Measurements from ENCODE around the gene GAPDHS. TPM values are rescaled to one million over a fixed set of nuclear protein-coding genes. Genes with fewer than 3 reads are reported as not detected.

Gene GAPDHS
- total RNA-seq, 1 experiment from 2014 or later: not detected

DNA sequence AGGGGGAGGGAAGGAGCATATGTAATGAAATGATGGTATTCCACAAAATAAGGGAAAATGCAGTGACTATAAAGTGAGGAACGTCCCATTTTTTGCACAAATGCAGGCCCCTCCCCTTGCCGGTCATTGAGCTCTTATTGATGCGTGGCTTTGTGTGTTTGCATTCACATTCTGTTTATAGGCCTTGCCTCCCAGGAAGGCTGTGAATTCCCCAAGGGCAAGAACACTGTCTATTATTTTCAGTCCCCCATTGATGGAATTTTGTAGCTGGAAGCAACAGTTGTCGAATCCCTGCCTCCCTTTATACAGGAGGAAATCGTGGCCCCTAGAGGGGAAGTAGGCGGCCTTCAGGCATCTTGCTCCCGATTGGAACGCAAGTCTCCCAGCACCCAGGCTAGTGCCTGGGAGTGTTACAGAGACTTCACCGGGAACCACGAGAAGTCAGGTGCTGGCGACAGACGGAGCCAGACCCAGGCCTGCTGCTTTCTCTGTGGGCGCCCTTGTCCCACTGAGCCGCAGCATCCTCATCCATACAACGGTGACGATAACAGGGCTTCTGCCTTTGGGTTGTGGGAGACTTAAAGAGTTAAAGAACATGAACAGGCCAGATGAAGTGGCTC lies 12.0 kb upstream of the GAPDHS start:
- ChIA-PET CTCF (no interaction called here), POLR2A (ENCODE audit: unreplicated experiment) (no interaction called here)
- H2AFZ ChIP-seq (ENCODE audit: low read length): no peak overlapping the region
- peaks cover 19% of the 10 kb centered on the region for H3K4me1 ChIP-seq (ENCODE audit: insufficient read depth, low read length)
- no peak for TF ChIP-seq EZH2phosphoT487 (IDR thresholded peaks at IDR 0.05; ENCODE audit: borderline replicate concordance, low read length)
- no peaks in the 10 kb centered on the region for H4K20me1 ChIP-seq (ENCODE audit: low read length)
- no peak overlapping the region for H3K4me2 ChIP-seq (ENCODE audit: low read length)
- H3K9me3 ChIP-seq (ENCODE audit: low read length): no peaks in the 10 kb centered on the region
- ATAC-seq (no peak), DNase-seq (no peak)
- H3F3A ChIP-seq (ENCODE audit: low read length, unreplicated experiment): no peaks in the 10 kb centered on the region
- BruUV-seq (replicated peaks): no TSS peak
- H3K27me3 ChIP-seq (ENCODE audit: low read length): no peaks in the 10 kb centered on the region
- no peaks in the 10 kb centered on the region for H3K9me2 ChIP-seq (replicated peaks; ENCODE audit: low read length)
- no peaks in the 10 kb centered on the region for H3K79me2 ChIP-seq (ENCODE audit: low read length)
- intact Hi-C loops (cut with micrococcal nuclease): no loop called here
- H3K27ac ChIP-seq (ENCODE audit: low read length): no peak overlapping the region
- no peak overlapping the region for H3K4me3 ChIP-seq (ENCODE audit: low read length)
- no peaks in the 10 kb centered on the region for H3K36me3 ChIP-seq (ENCODE audit: low read depth, low read length)
- no peak overlapping the region for H3K9ac ChIP-seq (ENCODE audit: low read length)

DNA sequence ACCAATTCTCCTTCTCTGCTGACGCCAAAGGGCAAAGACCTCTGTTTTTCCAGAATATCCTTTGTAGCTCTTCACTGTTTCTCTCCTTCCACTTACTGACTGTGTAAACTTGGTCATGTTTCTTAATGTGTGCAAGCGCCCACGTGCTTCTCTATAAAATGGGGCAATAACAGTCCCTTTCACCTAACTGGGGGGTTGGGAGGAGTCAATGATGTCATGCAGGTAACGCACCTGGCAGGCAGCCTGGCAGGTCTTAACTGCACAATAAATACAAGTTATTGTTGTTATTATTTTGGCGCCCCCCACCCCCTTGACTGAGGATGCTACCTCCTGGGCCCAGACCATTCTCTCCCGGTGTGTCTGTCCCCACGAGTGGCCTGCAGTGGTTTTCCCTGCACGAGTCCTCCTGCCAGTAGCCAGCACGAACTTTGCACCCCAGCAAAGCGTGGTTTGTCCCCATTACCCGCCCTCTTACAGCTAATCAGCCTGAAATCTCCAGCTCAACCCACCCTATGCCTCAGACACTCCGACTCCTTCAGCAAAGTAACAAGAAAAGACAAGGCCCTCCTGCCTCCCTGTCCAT lies 10.4 kb upstream of the GAPDHS start:
- BruUV-seq (replicated peaks): no TSS peak
- no peak for ATAC-seq
- Histone ChIP-seq H2AFZ (ENCODE audit: low read length) (no peak overlapping the region), H3K27me3 (ENCODE audit: low read length) (no peaks in the 10 kb centered on the region), H3K79me2 (ENCODE audit: low read length) (no peaks in the 10 kb centered on the region), H3K9me2 (replicated peaks; ENCODE audit: low read length) (no peaks in the 10 kb centered on the region), H3K36me3 (ENCODE audit: low read depth, low read length) (no peaks in the 10 kb centered on the region), H3K9me3 (ENCODE audit: low read length) (no peaks in the 10 kb centered on the region), H3K4me2 (ENCODE audit: low read length) (no peak overlapping the region), H3F3A (ENCODE audit: low read length, unreplicated experiment) (no peaks in the 10 kb centered on the region), H3K9ac (ENCODE audit: low read length) (no peak overlapping the region), H3K27ac (ENCODE audit: low read length) (no peak overlapping the region), H3K4me1 (ENCODE audit: insufficient read depth, low read length) (peaks cover 19% of the 10 kb centered on the region), H3K4me3 (ENCODE audit: low read length) (no peak overlapping the region), H4K20me1 (ENCODE audit: low read length) (no peaks in the 10 kb centered on the region)
- no peak for DNase-seq
- CTCF ChIA-PET: no interaction called here
- intact Hi-C loops (cut with micrococcal nuclease): no loop called here
- POLR2A ChIA-PET (ENCODE audit: unreplicated experiment): interaction anchor here (0.5 kb wide), 1 partner anchor 323 kb away, joined by 4 read pairs; no protein-coding TSS in a partner anchor
- TF ChIP-seq EZH2 (IDR thresholded peaks at IDR 0.05; ENCODE audit: low read length, unreplicated experiment): no peak
- TF ChIP-seq EZH2phosphoT487 (IDR thresholded peaks at IDR 0.05; ENCODE audit: borderline replicate concordance, low read length): no peak

DNA sequence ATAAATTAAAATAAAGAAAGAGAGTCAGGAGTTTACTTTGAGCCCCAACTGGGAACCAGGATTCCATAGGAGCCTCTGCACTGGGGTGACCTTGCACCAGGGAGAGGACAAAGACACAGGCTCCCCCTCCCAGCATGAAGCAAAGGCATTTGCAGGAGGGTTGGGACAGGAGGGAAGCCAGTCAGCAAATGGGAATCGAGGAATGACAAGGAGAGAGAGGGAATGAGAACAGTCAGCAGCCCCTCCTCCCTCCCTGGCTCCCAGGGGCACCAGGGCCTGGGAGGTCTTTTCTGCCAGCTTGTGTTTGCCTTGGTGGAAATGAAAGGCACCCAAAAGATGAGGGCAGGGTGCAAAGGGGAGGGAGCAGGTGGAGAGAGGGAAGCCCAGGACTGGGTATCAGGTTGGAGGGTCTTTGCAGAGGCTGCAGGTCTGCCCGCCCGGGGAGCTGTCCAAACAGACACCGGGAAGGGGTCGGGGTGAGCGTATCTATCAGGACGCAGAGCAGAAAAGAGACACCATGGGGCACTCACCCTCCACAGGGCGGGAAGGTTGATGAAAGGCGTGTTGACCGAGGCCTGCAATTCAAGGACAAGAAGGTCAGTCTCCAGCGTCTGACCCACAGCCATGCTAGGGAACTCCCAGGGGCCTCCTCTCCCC lies 8.9 kb upstream of the GAPDHS start:
- no peaks in the 10 kb centered on the region for H3K9me2 ChIP-seq (replicated peaks; ENCODE audit: low read length)
- BruUV-seq (replicated peaks): no TSS peak

More for the DNA sequence above, 8.9 kb upstream of the GAPDHS start:
- H4K20me1 ChIP-seq (ENCODE audit: low read length): no peaks in the 10 kb centered on the region
- H3K36me3 ChIP-seq (ENCODE audit: low read depth, low read length): no peaks in the 10 kb centered on the region
- POLR2A ChIA-PET (ENCODE audit: unreplicated experiment): no interaction called here
- DNase-seq (no peak), ATAC-seq (no peak)
- no peaks in the 10 kb centered on the region for H3K9me3 ChIP-seq (ENCODE audit: low read length)
- H3K9ac ChIP-seq (ENCODE audit: low read length): no peak overlapping the region
- CTCF ChIA-PET: no interaction called here
- no peak overlapping the region for H2AFZ ChIP-seq (ENCODE audit: low read length)
- TF ChIP-seq EZH2phosphoT487 (IDR thresholded peaks at IDR 0.05; ENCODE audit: borderline replicate concordance, low read length) (no peak), EZH2 (IDR thresholded peaks at IDR 0.05; ENCODE audit: low read length, unreplicated experiment) (no peak)
- TF ChIP-seq, protein P1, sequence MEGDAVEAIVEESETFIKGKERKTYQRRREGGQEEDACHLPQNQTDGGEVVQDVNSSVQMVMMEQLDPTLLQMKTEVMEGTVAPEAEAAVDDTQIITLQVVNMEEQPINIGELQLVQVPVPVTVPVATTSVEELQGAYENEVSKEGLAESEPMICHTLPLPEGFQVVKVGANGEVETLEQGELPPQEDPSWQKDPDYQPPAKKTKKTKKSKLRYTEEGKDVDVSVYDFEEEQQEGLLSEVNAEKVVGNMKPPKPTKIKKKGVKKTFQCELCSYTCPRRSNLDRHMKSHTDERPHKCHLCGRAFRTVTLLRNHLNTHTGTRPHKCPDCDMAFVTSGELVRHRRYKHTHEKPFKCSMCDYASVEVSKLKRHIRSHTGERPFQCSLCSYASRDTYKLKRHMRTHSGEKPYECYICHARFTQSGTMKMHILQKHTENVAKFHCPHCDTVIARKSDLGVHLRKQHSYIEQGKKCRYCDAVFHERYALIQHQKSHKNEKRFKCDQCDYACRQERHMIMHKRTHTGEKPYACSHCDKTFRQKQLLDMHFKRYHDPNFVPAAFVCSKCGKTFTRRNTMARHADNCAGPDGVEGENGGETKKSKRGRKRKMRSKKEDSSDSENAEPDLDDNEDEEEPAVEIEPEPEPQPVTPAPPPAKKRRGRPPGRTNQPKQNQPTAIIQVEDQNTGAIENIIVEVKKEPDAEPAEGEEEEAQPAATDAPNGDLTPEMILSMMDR (conservative IDR thresholded peaks at IDR 0.05; ENCODE audit: low read depth, low read length): no peak
- peaks cover 5% of the 10 kb centered on the region for H3K4me1 ChIP-seq (ENCODE audit: insufficient read depth, low read length)
- no peak overlapping the region for H3K27ac ChIP-seq (ENCODE audit: low read length)
- H3K27me3 ChIP-seq (ENCODE audit: low read length): no peaks in the 10 kb centered on the region
- no peaks in the 10 kb centered on the region for H3K79me2 ChIP-seq (ENCODE audit: low read length)
- intact Hi-C loops (cut with micrococcal nuclease): no loop called here
- no peaks in the 10 kb centered on the region for H3F3A ChIP-seq (ENCODE audit: low read length, unreplicated experiment)
- H3K4me3 ChIP-seq (ENCODE audit: low read length): no peak overlapping the region
- no peak overlapping the region for H3K4me2 ChIP-seq (ENCODE audit: low read length)

Measured in PC-3 (cell line).